Activated CD8-positive, alpha-beta memory T cell treated with anti-CD3 and anti-CD28 coated beads for 24 hours (primary cell): ENCODE results near the gene CFP.

ENCODE experiments used
- DNase-seq: peaks from one replicate; pipeline ENCODE4 v3.0.0-alpha.2; 2020

The CFP gene

GRCh38 chrX:47597222-47597621 is 32.5 kb downstream of the CFP start:
- no peak for DNase-seq

GRCh38 chrX:47596256-47596655 is 33.5 kb downstream of the CFP start:
- no peak for DNase-seq

- peak; percentile 33 for DNase-seq
Observed at GRCh38 chrX:47595716-47596251, 33.9 kb downstream of the CFP start.

GRCh38 chrX:47593522-47593921 is 36.2 kb downstream of the CFP start:
- no peak for DNase-seq

GRCh38 chrX:47590984-47591383 is 38.7 kb downstream of the CFP start:
- peak; percentile 33 for DNase-seq

- peak; percentile 44 for DNase-seq
Observed at GRCh38 chrX:47587906-47588735, 41.6 kb downstream of the CFP start.

- peak; percentile 44 for DNase-seq
Observed at GRCh38 chrX:47587091-47587891, 42.4 kb downstream of the CFP start.

GRCh38 chrX:47586043-47586787 is 43.5 kb downstream of the CFP start:
- DNase-seq, result peak; percentile 45

GRCh38 chrX:47585273-47585672 is 44.5 kb downstream of the CFP start:
- DNase-seq, result peak; percentile 42

- DNase-seq, result no peak
Observed at GRCh38 chrX:47584714-47585113, 45.0 kb downstream of the CFP start.

- no peak for DNase-seq
Observed at GRCh38 chrX:47583240-47583861, 46.4 kb downstream of the CFP start.

- DNase-seq, result peak; percentile 87
Observed at GRCh38 chrX:47581731-47582647, 47.7 kb downstream of the CFP start, which contains the start of gene TIMP1. TSS of gene TIMP1 (plus strand) at chrX:47582436. CDS start at chrX:47583416, 980 bp downstream.

GRCh38 chrX:47579537-47579936 is 50.2 kb downstream of the CFP start:
- DNase-seq, result no peak

- no peak for DNase-seq
Observed at GRCh38 chrX:47578692-47579091, 51.0 kb downstream of the CFP start.

- no peak for DNase-seq
Observed at GRCh38 chrX:47577901-47578300, 51.8 kb downstream of the CFP start.

GRCh38 chrX:47577424-47577823 is 52.3 kb downstream of the CFP start:
- no peak for DNase-seq

- no peak for DNase-seq
Observed at GRCh38 chrX:47576021-47576898, 53.5 kb downstream of the CFP start.

- no peak for DNase-seq
Observed at GRCh38 chrX:47574547-47575301, 55.0 kb downstream of the CFP start.

GRCh38 chrX:47574076-47574546 is 55.6 kb downstream of the CFP start:
- DNase-seq, result no peak
